GM10847 (cell line): ENCODE measurements around the gene CLMN.

Source experiments
- POLR2A ChIP-seq: IDR thresholded peaks from 2 replicates; pipeline ENCODE4 v1.6.1; 2011; ENCODE audit not compliant: insufficient read length; ENCODE audit errors: extremely low read depth

CLMN gene

DNA sequence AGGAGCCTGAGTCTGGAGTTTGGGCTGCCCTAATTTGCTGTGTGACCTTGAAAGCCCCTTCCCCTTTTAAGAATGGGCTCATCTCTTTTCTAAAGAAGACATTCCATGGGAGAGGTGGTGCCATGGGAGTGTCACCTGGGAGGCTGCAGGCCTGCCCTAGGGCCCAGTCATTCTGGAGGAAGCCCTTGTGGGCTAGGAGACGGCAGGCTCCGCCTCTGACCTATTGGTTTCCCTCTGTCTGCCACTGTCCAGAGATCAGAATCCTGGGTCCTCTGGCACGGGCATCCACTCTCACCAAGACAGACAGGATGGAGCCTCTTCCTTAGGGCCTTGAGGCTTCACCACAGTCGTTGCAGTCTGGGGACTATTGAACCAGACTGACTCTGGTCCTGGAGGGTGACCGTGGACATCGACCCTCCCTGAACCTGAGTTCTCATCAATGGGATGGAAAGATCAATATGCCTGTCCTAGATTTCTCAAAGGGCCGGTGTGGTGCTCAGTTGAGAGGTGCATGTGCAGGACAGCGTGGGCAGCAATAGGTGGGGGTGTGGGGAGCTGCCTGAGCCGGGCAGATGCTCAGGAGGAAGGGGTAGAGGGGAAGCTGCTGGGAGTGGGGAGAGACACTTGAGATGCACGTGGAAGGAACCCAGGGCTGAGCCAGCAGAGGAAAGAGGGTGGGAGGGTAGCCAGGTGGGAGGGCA is 12.2 kb upstream of the CLMN start:
- TF ChIP-seq POLR2A, result no peak

DNA sequence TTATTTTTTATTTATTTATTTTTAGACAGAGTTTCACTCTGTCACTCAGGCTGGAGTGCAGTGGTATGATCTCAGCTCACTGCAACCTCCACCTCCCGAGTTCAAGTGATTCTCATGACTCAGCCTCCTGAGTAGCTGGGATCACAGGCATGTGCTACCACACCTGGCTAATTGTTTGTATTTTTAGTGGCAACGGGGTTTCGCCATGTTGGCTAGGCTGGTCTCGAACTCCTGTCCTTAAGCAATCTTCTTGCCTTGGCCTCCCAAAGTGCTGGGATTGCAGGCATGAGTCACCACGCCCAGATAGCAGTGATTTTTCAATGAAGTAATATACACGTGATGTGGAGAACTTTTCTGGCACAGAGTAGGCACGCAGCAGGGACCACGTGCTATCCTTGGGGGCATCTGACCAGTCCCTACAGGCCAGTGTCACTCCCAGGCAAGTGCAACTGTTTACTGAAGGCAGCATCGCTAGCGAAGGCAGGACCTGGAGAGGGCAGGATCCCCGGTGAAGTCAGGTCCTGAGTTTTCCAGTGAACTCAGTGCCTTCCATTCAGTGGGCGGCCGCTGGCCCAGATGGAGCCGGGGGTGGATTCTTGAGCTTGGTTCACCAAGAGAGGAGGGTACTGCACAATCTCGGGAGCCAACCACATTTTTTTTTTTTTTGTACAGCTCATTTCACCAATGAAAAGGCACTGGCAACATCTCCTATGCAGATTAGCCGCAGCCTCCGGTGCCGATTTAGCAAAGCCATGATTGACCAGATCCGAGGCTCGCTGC is 11.1 kb upstream of the CLMN start:
- TF ChIP-seq POLR2A, result no peak

DNA sequence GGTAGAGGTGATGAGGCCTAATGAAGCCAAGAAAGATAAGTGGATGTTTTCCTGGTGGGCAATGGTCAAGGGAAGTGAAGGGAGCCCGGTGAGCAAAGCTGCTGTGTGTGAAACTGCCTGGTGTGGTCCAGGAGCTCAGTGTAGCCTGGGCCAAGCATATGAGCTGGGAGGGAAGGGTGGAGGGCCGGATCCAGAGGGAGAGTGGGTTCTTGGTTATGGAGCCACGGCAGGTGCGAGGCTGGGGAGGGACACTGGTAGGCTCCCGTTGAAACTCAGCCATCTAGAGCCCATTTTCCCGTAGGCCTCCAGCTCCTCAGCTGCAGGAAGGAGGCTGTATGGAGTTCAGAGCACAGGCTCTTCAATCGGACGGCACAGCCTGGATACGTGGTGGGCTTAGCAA is 10.2 kb upstream of the CLMN start:
- TF ChIP-seq POLR2A, result no peak

DNA sequence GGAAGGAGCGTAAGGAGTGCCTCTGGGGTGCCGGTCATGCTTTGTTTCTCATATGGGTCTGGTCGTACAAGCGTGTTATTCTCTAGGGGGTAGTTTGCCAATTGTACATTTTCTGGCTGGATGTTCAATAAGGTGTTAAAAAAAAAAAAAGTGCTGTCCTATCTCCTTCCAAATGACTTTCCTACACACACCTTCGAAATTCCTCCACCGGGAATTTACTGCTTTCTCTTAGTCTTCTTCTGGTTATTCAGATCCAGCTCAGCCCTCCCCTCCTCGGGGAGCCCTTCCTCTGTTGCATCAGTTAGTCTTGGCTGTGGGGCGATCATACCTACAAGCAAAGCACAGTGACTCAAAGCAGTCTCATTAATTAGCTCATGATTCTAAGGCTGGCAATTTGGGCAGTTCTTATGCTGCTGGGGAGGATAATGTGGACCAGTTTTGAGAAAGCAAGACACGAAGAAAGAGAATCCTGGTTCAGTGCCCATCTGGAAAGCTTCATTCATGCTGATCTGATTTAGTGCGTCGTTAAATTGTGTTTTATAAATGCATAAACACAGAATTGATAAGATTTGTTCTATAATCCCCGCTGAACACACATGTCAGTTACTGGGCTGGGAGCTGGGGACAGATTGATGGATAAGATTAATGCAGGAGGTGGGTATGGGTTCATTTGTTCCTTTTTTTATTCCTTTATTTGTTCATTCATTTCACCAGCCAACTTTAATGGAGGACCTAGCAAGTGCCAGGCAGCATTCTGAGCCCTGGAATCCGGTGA is 9.2 kb upstream of the CLMN start:
- TF ChIP-seq POLR2A, result no peak

DNA sequence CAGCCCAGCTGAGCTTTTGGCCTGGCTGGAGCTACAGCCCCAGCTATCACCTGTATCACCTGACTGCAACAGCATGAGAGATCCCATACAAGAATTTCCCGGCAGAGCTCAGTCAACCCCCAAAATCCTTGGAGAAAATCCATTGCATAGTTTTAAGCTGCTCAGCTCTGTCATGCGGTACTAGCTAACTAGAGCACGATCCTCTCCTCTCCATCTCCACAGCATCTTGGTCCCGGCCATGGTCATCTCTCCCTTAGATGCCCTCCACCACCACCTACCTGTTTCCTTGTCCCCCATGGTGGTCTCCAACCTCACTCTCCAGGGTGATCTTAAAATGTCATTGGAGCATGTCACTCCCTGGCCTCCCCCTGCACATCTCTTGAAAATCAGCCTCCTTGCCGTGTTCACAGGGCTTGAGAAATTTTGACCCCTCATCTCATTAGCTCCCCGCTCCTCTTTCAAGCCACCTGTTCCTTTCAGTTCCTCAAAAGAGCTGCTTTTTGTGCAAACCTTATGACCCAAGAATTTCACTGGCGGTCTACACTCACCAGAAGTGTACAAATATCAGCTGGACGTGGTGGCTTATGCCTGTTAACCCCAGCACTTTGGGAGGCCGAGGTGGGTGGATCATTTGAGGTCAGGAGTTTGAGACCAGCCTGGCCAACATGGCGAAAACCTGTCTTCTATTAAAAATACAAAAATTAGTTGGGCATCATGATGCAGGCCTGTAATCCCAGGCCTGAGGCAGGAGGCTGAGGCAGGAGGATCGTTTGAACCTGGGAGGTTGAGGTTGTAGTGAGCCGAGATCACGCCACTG is 8.1 kb upstream of the CLMN start:
- no peak for TF ChIP-seq POLR2A

DNA sequence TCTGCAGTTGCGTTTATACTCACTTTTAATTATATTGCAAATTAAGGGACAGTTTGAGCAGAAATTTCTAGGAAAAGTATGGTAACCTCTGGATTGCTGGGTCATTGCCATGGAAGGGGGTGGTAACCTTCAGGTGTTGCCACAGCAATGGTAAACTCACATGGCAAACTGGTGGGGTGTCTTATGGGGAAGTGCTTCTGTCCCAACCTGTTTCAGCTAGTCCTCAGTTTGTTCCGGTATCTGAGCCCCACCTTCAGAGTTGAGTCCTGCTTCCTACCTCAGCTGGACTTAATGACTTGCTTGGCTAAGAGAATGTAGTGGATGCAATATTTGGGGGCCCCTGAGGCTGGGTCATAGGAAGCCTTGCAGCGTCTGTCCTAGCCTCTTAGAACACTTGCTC is 7.3 kb upstream of the CLMN start:
- TF ChIP-seq POLR2A, result no peak

DNA sequence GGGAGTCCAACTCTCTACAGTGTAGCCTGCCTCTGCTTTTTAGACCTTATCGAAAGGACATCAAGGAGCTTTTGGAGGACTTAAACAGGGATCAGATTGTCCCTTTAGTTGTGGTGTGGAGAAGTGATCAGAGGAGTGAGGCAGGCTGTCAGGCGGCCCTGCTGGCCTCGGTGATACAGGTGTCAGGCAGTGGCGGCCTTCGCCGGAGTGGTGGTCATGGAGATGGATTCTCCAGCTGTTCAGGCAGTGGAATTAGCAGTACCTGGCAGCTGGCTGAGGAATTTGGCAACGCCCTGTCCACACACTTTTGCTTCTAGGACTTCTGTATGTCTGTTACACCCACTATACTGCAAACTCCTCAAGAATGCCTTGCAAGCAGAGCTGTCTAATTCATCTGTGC is 4.2 kb upstream of the CLMN start:
- TF ChIP-seq POLR2A, result no peak

DNA sequence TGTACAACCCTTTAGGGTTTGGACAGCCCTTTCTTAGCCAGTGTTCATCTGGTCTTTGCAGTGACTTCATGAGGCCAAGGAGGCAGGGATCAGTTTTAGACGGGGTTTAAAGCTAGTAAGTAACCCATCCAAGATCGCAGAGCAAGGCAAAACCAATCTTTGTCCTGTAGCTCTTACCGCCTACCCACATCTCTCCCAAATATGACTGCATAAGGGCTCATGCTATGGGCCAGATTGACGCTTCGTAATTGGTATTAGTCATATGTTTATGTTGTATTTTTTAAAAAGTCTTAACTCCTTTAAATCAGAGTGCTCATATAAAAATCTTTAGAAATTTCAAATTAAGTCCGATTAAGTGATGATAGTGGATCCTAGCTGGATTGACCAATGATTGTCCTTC is 3.7 kb upstream of the CLMN start:
- no peak for TF ChIP-seq POLR2A

DNA sequence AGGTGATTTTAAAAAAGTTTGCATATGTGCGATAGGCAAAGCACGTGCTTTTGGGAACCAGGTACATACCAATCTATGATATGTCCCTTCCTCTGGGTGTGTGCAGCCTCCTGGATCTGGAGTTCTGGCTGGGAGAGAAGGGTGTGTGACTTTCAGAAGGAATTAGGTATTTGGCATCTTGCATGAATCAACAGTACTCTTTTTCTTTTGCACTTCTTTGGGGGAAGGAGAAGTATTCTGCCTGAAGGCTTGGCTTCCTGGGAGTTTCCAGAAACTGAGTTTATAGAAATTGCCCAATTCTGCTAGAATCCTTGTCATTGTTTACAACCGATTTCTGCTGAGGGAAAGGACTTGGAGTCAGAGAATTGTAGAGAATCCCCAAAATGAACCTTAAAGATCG is 2.9 kb upstream of the CLMN start:
- no peak for TF ChIP-seq POLR2A

DNA sequence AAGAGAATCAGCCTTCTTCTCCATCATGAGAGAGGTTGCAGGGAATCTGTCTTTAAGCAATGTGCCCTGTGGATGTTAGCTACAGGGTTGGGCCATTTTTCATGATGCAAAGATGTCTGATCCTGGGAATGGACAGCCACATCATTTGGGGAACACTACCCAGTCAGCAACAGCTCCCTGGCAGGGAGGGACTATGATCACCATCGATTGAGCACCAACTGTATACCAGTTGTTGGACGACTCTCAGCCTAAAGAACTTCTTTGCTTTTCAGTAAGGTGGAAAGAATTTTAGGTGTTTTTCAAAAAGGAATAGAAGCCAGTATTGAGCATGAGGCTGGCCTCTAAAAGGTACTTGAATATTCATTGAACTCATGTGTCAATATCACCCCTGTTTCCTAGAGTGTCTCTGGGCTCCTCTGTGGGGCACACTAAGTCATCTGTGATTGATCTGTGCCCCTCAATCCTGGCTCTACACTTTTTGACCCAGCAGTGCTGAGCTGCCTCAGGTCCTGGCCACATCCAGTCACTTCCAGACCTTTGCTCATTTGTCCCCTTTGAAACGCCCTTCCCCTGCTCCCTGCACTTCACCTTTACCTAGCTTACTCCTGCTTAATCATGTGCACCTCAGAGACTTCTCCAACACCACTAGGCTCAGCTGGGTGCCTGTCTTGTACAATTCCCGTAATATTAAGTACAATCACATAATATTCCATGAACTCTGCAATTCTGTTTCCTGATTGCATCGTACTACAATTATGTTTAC is 2.2 kb upstream of the CLMN start:
- no peak for TF ChIP-seq POLR2A

DNA sequence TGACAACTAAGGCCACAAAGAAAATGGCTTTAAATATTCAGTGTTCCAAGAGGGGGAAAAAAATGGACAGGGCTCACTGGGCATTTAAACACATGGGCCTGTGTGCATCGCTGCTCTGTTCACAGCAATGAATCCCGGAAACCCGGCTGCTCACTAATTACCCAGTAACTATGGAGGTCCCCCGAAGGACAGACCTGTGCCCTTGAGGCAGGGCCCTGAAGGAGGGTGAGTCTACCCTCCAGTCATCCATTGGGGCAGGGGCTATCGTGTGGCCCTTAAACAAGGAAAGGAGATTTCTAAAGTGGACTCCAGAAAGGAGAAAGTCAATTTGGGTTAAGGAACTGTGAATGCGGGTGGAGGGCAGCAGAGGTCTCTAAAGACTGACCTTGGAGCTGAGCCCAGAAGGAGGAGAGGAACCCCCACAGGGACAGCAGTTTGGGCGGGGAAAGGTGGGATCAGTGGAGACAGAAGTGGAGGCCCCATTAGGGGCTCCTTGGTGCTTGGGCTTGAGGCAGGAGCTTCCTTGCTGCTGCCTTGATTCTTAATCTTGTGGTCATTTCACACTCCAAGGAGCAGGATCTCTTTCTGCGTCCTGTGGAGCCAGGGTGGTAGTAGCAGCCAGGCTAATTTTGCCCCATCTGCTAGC is 1.4 kb upstream of the CLMN start:
- no peak for TF ChIP-seq POLR2A

DNA sequence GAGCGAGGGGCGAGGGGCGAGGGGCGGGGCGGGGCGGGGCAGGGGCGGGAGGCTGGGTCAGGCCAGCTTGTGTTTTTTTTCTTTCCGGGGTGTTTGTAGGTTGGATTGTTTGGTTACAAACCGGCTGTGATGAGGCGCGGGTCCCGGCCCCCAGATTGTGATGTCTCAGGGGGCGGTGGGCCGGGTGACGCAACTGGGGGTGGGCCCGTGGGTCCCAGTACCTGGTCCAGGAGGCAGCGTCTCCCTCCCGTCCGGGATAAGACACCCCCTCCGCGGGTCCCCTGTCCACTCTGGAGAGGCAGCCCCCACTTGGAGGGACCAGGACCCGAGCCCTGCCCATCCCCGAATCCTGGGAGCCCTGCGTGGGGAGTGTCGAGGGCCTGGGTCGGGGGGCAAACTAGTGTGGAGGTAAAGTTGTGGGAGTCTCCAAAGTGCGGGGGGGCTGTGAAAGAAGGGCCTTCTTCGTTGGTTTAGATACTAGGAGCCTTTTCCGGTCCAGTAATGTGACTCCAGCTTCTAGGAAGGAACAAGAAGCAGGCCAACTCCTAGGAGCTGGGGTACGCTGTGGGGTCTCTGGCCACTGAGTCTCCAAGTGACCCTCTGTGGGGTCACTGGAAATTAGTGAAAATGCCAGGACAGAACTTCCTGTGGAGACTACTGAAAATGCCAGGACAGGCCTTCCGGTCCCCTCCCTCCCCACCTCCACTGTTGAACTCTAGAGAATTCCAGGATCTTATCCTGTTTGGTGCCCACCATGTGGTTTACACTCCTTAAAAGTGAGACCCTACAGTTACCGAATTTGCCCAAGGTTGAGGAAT is 579 bp upstream of the CLMN start:
- TF ChIP-seq POLR2A, result no peak
